ENCODE results near the gene GNRHR.
"Not testable (repeated sequence)": the region's sequence is repeated elsewhere in the genome, so short reads cannot be mapped to it uniquely, and the experiment has no call there.

GNRHR gene

DNA sequence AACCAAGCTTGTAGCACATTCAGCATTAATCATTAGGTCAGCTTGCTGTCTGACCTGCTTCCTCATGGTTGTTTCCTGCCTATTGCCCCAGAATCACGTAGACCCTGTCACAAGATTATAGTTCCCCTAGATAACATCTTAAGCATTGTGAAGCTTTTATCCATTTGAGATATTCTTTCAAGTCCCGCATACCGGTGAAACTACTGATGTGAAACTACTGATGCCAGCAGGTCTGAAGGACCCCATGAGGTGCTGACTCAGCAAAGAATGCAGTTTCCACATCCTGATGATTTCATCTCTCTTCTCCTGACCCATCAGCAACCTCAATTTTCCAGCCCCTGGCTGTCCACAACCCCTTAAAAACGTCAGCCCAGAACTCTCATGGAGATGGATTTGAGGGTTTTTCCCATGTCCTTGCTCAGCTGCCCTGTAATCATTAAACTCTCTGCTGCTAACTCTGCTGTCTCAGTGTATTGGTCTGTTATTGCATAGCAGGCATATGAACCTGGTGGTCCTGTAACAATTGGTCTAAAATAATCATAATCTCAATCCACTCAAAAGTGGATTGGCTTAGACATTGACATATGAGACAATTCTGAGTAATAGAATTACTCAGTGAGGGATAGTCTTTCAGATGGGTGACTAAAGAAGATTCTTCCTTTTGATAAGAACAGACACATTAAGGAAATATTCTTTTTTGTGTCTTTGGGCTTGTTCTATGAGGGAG is 26.9 kb downstream of the GNRHR start:
- DNase-seq (ENCODE audit: low spot score): no peak

DNA sequence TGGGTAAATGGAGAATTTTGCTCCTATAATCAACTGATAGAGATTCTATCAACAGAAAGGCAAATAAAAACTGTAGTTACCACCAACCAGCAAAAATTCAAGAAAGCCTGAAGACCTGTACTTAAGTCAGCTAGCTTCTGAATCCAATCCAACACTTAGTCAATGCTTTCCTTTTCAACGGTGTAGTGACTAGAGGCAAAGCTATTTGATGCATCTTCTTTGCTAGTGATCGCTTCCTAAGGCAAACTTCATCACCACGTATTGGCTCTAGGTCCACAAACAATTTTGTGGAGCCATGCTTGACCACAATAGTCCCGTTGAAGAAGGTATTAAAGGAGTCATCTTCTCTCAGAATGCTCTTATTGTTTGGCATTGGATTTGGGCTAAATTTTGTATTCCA is 28.2 kb downstream of the GNRHR start:
- DNase-seq (ENCODE audit: low spot score): no peak

DNA sequence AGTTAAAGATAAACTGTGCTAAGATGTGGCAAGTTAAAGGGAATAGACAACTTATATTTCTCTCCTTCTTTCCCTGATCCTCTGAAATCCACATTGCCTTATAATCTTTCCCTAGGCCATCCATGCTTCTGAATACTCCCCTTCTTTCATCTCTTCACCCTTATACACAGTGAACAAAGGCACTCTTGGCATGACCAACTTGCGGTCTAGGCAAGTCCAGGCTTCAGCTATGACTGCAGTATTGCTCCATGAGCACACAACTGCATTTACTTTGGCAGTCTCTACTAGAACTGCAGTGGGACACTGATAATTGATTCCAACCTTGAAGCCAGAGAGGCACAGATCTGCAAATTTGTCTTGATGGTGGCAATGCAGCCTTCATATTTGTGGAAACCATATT is 29.1 kb downstream of the GNRHR start:
- no peak for DNase-seq (ENCODE audit: low spot score)

DNA sequence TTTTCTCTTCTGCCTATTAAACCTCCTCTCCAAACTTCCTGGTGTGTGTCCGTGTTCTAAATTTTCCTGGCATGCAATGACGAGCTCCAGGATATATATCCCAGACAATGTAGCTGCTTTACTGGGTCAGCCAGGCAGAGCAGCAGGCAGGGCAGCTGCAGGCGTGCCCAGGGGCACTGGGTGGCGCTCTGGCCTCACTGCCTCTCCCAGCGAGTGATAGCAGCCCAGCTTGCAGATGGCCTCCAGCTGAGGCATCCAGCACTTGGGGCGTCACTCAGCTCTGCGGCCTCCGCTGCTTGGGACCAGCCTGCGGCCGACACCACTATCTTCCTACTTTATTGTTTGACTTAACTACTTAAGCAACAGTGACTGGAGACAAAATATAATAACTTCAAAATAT is 30.2 kb downstream of the GNRHR start:
- no peak for DNase-seq (ENCODE audit: low spot score)

DNA sequence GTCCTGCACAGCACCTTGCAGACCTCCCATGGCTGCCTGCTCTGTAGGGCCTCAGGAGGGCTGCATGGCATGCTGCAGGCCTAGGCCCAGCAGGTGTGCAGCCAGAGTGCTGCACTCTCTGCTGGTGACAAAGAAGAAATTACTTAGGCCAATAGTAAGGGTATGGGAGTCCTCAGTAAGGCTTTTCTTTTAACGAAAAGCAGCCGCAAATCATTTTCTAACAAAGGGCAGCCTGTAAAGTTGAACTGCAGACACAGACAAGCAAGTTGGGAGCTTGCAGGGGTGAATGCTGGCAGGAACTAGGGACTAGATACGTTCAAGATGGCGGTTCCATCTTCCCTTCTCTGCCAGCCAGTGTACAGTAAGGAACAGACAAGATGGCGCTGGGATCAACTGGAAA is 30.8 kb downstream of the GNRHR start:
- no peak for DNase-seq (ENCODE audit: low spot score)

DNA sequence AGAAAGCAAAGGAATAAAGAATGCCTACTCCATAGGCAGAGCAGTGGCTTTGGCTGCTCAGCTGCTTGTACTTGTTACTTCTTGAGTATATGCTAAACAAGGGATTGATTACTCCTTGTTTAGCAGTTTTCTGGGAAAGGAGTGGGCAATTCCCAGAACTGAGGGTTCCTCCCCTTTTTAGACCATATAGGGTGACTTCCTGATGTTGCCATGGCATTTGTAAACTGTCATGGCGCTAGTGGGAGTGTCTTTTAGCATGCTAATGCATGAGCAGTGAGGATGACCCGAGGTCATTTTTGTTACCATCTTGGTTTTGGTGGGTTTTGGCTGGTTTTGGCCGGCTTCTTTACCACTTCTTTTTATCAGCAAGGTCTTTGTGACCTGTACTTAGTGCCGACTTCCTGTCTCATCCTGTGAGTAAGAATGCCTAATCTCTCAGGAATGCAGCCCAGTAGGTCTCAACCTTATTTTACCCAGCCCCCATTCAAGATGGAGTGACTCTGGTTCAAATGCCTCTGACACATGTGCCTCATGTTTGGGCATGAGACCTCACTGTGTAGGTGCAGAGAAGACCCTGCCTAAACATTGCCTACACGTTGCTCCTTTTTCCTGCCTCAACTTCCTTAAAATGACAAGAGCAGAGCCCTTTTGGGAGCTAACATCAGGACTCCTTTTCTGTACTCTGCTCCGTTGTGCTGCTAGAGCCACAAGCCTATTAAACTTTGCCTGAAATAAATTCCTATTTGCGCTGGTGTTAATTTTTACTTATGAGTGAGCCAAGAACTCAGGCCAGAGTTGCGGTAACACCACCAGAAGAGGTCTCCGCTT is 32.2 kb downstream of the GNRHR start:
- DNase-seq (ENCODE audit: low spot score): no peak

DNA sequence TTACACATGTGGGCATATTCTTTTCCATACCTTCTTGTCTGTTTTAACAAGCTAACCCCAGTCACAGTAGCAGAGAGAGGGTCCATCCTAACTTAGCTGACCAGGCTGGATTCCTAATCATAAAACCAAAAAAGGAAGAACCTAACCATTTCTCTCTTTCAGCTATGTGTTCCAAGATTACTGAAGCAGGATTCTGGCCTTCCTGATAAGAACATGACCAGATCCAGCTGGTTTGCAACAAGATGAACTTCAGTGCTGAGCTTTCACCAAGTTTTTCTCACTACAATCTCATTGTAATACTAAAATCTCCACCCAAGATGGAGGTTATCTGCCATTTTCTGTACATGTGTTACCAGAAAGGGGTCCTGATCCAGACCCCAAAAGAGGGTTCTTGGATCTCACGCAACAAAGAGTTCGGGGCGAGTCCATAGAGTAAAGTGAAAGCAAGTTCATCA is 32.8 kb downstream of the GNRHR start:
- no peak for DNase-seq (ENCODE audit: low spot score)

DNA sequence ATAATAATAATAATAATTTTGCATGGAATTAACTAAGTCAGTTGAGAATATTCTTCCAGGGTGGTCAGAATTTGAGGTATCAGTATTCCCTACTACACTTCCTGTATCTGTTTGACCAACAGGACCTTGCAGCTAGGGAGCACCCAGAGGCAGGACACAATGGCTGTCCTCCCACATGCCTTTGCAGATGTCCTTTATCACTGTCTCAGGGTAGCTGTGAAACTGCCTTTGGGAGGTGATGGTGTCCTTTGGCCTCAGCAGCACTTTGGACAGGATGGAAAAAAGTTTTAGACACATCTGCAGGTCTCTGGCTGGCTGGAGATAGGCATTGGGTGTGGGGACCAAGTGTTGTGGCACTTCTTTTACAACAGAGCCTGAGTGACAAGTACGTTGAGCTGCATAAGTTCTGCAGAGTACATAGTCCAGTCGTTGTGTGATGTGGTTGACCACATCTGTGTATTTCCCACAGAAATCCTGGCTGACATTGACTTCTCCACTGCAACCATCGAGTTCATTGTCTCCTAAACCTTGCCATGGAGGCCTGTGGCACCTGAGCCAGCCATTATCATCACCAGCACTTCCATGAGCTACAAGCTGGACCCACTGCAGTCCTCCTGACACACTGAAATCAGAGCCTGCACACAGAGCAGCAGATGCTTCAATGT is 34.1 kb downstream of the GNRHR start:
- no peak for DNase-seq (ENCODE audit: low spot score)

DNA sequence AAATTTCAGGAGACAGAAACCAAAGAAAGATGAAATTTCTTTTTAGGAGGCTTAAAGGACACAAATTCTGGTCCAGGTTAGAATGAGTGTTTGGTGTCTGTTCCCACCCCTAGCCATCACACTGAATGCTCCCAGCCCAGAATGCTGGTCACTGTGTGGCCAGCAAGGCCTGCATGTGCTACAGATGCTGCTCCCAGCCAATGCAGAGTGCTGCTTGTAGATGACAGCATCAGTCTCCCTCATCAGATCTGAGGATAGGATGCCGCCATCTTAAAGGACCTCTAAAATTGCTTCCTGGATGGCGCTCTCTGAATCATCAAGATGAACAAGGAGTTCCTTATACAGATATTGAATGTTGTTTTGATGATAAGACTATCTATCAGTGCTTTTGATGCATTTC is 35.3 kb downstream of the GNRHR start:
- DNase-seq (ENCODE audit: low spot score): no peak

DNA sequence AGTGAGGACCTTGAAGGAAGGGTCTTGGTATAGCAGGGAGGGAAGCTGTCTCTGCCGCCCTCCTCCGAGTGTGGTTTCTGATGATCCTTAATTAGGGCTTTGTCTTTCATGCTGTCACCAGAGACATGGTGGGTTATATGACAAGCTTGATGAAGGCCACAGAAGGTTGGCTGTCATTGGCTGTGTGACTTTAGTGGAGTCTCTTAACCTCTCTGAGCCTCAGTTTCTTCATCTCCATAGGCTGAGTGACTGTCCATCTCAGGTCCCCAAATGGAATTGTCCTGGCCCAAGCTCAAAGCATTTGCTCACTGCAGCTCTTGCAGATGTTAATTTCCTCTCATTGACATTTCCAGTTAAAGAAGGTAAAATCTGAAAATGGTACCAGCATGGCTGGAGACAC is 36.6 kb downstream of the GNRHR start:
- no peak for DNase-seq (ENCODE audit: low spot score)

DNA sequence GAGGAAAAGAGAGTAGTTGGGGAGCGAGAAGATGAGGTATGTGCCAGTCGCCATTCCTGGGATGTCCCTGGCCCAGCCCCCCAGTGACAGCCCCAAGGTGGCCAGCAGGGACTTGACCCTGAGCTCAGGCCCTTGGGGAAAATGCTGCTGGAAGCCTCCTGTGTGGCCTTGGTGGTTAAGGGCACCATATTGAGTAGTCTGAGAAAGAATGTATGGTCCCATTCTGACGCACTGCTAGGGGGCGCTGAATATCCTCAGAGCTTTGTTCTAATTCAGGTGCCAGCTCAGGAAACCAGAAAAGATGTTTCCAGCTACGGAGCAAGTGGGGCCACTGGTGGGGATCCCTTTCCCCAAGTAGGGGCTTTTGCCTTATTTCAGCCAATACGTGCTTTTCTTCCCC is 39.2 kb downstream of the GNRHR start:
- no peak for DNase-seq (ENCODE audit: low spot score)

DNA sequence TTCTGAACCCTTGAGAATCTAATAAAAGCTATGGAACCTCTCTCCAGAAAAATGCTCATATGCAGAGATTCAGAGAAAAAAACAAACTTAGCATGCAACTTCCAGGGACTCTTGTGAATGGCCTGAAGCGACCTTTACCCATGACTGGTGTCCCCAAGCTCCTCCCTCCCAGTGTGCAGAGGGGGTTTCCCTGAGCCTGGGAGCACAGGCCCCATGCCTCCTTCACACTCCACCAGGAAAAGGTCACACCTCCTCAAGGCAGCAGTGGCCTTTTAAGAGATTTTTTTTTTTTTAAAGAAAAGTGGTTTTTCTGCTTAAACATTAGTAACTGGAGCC is 40.0 kb downstream of the GNRHR start:
- DNase-seq (ENCODE audit: low spot score): no peak

DNA sequence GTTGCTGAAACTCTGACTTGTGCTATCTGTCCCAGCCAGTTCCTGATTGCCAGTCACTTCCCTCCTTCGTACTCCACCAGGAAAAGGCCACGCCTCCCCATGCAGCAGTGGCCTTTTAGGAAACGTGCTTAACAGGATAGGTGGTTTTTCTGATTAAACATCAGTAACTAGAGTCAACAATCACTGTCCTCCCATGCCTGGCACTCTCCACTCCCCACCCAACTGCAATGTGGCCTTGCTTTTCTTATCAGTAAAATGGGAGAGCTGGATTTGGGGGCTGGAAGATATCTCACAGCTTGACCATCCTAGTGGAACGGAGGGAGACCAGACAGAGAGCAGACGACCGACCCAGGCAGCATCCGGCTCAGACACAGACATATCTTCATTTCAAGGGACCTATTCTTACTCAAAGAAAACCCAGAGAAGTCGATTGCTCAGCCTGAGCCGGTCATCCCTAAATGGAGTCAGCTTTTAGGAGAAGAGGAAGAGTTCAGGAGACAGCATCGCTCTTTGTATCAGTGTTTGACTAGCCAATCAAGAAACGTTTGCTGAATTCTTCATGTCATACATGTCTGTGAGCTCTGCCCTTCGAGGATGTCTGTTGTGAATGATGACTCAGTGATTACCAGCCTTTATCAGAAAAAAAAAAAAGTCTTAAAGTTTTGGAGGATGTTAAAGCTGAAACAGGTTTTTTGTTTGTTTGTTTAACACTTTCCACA is 40.5 kb downstream of the GNRHR start:
- no peak for DNase-seq (ENCODE audit: low spot score)

DNA sequence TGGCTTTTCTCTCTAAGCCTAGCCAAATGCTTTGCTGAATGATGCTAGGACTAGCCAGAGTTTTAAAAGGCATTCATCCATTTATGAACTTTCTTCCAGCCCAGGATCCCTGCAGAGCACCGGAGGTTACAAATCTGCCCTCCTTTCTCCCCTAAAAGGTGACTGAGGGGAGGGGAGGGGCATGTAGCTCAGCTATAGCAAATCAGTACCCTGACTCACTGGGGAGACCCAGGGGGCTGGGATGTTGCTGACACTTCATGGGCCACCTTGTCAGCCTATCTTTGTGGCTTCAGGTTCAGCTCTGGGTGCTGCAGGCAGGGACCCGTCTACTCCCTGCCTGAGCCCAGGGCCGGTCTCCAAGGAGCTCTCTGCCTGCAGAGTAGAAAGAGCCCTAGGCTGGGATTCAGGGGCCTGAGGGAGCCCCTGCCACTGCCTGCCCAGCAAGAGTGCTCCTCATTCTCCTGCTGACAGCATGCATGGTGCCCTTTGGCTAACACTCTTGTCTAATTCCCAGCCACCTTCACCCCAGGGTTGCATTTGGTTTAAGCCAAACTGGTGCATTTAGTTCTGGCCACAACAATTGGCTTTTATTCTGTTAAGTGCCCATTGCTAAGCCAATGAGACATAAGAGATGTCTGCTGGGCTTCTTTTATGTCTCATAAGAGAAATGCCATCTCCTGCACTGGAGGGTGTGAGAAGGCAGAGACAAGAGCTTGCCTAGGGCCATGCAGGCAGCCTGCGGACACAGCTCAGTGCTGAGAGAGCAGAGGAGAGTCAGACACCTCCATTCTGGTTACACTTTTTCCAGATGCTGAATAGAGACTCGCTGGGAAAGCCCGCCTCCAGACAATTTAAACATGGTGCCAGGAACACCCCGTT is 41.3 kb downstream of the GNRHR start:
- DNase-seq (ENCODE audit: low spot score): no peak

DNA sequence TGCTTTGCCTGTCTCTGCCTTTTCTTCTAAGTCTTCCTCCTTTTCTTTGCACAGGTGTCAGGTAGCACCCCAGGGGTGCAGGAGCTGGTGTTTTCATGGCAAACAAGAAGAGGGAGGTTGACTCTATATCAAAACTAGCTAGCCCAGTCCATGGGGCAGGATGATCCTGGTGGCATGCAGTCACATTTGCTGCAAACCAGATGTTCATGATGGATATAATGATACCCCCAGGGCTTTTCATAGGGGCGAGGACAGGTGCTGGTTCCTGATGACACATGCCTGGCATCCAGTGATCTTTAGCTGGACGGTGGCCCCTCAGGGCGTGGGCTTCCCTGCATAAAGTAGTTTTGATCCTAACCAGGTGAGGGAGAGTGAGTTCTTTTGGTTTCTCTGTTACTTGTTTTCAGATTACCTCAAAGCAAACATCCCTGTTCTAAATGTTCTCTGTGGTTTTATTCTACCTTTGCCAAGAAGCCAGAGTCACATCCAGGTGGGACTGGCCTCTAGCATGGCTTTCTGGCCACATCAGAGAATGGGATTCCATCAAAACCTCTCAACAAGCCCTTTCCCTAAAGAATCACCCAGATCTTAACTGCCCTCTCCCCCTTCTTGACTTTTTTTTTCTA is 42.1 kb downstream of the GNRHR start:
- no peak for DNase-seq (ENCODE audit: low spot score)

DNA sequence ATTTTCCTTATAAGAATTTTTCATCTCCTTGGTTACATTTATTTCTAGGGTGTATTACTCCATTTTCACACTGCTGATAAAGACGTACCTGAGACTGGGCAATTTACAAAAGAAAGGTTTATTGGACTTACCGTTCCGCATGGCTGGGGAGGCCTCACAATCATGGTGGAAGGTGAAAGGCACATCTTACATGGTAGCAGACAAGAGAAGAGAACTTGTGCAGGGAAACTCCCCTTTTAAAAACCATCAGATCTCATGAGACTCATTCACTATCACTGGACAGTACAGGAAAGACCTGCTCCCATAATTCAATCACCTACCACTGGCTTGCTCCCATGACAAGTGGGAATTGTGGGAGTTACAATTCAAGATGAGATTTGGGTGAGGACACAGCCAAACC is 47.5 kb downstream of the GNRHR start:
- not testable (repeated sequence) for DNase-seq (ENCODE audit: low spot score)

DNA sequence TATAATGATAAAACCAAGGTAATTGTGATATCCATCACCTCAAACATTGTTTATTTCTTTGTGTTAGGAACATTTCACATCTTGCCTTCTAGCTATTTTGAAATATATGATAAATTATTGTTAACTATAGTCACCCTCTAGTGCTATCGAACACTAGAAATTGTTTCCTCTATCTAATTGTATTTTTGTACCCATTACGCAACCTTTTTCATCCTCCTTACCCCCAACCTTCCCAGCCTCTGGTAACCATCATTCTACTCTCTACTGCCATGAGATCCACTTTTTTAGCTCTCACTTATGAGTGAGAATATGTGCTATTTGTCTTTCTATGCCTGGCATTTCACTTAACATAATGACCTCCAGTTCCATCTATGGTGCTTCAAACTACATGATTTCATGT is 49.3 kb downstream of the GNRHR start:
- DNase-seq (ENCODE audit: low spot score): no peak

DNA sequence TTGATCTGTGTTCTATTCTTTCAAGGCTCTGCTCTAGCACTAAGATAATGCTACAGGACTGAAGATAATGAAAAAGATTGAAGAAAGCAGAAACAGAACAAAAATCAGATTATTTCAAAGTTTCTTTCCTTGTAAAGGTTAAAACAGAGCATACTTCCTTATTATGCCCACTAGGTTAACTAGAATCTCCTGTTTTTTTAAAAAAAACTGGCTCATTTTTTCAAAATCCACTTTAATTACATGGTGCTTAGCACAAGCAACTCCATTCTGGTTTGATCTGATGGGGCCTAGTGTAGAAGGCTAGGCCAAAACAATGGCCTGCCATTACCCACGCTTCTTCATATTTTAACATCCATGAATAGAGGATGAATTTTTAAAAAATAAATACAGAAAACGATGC is 52.0 kb downstream of the GNRHR start:
- DNase-seq (ENCODE audit: low spot score): no peak

DNA sequence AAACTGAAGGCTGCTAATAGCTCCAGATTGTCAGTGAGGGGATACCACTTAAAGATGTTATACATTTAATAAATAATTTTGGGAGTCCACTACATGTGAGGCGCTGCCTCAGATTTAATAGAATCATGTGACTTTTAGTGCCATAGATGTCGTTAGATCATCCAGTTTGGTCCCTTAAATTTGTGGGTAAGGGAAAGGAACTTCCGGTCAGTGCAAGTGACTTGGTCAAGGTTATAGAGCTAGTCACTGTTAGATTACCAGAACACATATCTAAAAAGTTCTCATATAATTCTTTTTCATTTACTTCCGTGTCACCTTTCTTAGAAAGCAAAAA is 52.7 kb downstream of the GNRHR start:
- peak; percentile 3 for DNase-seq (ENCODE audit: low spot score)

DNA sequence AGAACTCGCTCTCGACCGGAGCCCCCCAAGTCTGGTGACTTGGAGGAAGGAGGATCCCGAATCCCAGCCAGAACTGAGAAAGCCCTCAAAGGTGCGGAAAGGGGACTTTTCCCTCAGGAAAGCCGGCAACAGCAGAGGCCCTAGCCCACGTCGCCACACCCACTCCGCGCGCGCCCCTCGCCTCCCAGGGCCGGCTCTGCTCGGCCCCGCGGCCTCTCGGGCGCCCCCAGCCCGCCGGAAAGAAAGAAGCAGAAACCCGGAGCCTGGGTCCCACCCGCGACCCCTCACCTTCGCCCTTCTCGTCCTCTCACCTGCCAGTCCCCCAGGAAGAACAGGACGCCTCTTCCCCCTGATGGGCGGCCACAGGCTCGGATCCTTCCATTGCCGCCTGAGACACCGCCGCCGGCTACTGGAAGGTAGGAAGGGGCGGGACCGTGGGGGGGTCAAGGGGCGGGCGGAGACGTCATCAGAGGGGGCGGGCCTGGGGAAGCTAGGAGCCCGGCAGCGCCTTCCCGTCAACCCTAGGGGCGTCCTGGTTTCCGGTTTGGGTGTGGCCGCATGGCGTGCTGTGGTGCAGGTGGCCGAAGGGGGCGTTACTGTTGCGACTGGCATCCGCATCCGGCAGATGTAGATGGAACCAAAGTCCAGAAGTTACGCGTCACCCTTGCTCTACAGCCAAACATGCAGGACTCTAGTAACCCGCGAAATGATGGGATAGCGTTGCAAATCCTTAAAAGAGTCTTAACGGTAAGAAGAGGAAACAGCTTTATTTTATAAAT is 53.3 kb downstream of the GNRHR start, which contains the start of gene UBA6:
UBA6 (minus strand) TSS at position 418 of the 779 bp plus-strand sequence; CDS start at position 382, 36 bp downstream.
- peak; percentile 92 for DNase-seq (ENCODE audit: low spot score)
